GM19328 (cell line): ENCODE measurements around the gene CNMD.
"Not testable (repeated sequence)": the region's sequence is repeated elsewhere in the genome, so short reads cannot be mapped to it uniquely, and the experiment has no call there.

ENCODE experiments used
- ATAC-seq: cut with Tn5 transposase; IDR thresholded peaks from one replicate; pipeline ENCODE4 v1.9.1; 2021; ENCODE audit warnings: mild to moderate bottlenecking, moderate library complexity; ENCODE audit not compliant: unreplicated experiment

Gene CNMD

GRCh38 chr13:52746141-52746540 lies 6.5 kb upstream of the CNMD start:
- ATAC-seq: no peak

GRCh38 chr13:52744842-52745375 lies 5.3 kb upstream of the CNMD start:
- no peak for ATAC-seq

- ATAC-seq: no peak
Observed at GRCh38 chr13:52743988-52744387, 4.4 kb upstream of the CNMD start.

- no peak for ATAC-seq
Observed at GRCh38 chr13:52743569-52743968, 3.9 kb upstream of the CNMD start.

- ATAC-seq: no peak
Observed at GRCh38 chr13:52738719-52739467, 727 bp downstream of the CNMD start.

- ATAC-seq: no peak
Observed at GRCh38 chr13:52737965-52738364, 1.7 kb downstream of the CNMD start.

- no peak for ATAC-seq
Observed at GRCh38 chr13:52737451-52737850, 2.2 kb downstream of the CNMD start.

- no peak for ATAC-seq
Observed at GRCh38 chr13:52736891-52737290, 2.7 kb downstream of the CNMD start.

GRCh38 chr13:52734075-52734623 lies 5.5 kb downstream of the CNMD start:
- no peak for ATAC-seq

GRCh38 chr13:52726258-52726657 lies 13.4 kb downstream of the CNMD start:
- no peak for ATAC-seq

GRCh38 chr13:52725302-52725701 lies 14.3 kb downstream of the CNMD start:
- ATAC-seq: no peak

- ATAC-seq: no peak
Observed at GRCh38 chr13:52723181-52723580, 16.4 kb downstream of the CNMD start.

GRCh38 chr13:52721356-52721755 lies 18.3 kb downstream of the CNMD start:
- ATAC-seq: not testable (repeated sequence)

GRCh38 chr13:52720904-52721303 lies 18.7 kb downstream of the CNMD start:
- not testable (repeated sequence) for ATAC-seq

- no peak for ATAC-seq
Observed at GRCh38 chr13:52713894-52714293, 25.7 kb downstream of the CNMD start.

GRCh38 chr13:52712385-52712784 lies 27.2 kb downstream of the CNMD start:
- no peak for ATAC-seq

- no peak for ATAC-seq
Observed at GRCh38 chr13:52711286-52711685, 28.3 kb downstream of the CNMD start.

GRCh38 chr13:52708266-52708665 lies 31.4 kb downstream of the CNMD start:
- not testable (repeated sequence) for ATAC-seq

- ATAC-seq: no peak
Observed at GRCh38 chr13:52707375-52707774, 32.2 kb downstream of the CNMD start.

GRCh38 chr13:52706081-52706480 lies 33.5 kb downstream of the CNMD start:
- no peak for ATAC-seq

- ATAC-seq: no peak
Observed at GRCh38 chr13:52703482-52703881, 36.1 kb downstream of the CNMD start.

GRCh38 chr13:52701728-52702465 lies 37.7 kb downstream of the CNMD start:
- no peak for ATAC-seq
